ENCODE data around the gene HERC2.
"Not testable (repeated sequence)": the region's sequence is repeated elsewhere in the genome, so short reads cannot be mapped to it uniquely, and the experiment has no call there.

HERC2 gene

GRCh38 chr15:28322129-28322588 lies at the start of gene HERC2:
Gene HERC2 (minus strand): TSS chr15:28322179. CDS start chr15:28321433, 746 bp downstream.
- DNase-seq (ENCODE audit: low read depth in 2 of 2) = not testable (repeated sequence)

- DNase-seq (ENCODE audit: low read depth in 2 of 2) = not testable (repeated sequence)
Measured at GRCh38 chr15:28365502-28365901, 43.5 kb upstream of the HERC2 start.

- not testable (repeated sequence) for DNase-seq (ENCODE audit: low read depth in 2 of 2)
Measured at GRCh38 chr15:28357984-28358383, 36.0 kb upstream of the HERC2 start, which contains the start of gene GOLGA6L24. Gene GOLGA6L24 (minus strand): TSS chr15:28358084. CDS start chr15:28358023, 61 bp downstream.

GRCh38 chr15:28321358-28322078 lies 461 bp downstream of the HERC2 start:
- not testable (repeated sequence) for DNase-seq (ENCODE audit: low read depth in 2 of 2)

- not testable (repeated sequence) for DNase-seq (ENCODE audit: low read depth in 2 of 2)
Measured at GRCh38 chr15:28319725-28320124, 2.3 kb downstream of the HERC2 start.

GRCh38 chr15:28318828-28319227 lies 3.2 kb downstream of the HERC2 start:
- DNase-seq (ENCODE audit: low read depth in 2 of 2) = not testable (repeated sequence)

GRCh38 chr15:28318122-28318521 lies 3.9 kb downstream of the HERC2 start:
- DNase-seq (ENCODE audit: low read depth in 2 of 2) = not testable (repeated sequence)

GRCh38 chr15:28316958-28317357 lies 5.0 kb downstream of the HERC2 start:
- DNase-seq (ENCODE audit: low read depth in 2 of 2) = not testable (repeated sequence)

GRCh38 chr15:28310454-28310853 lies 11.5 kb downstream of the HERC2 start:
- not testable (repeated sequence) for DNase-seq (ENCODE audit: low read depth in 2 of 2)

- DNase-seq (ENCODE audit: low read depth in 2 of 2) = not testable (repeated sequence)
Measured at GRCh38 chr15:28308718-28309117, 13.3 kb downstream of the HERC2 start.

- DNase-seq (ENCODE audit: low read depth in 2 of 2) = not testable (repeated sequence)
Measured at GRCh38 chr15:28305700-28306099, 16.3 kb downstream of the HERC2 start.

- not testable (repeated sequence) for DNase-seq (ENCODE audit: low read depth in 2 of 2)
Measured at GRCh38 chr15:28297434-28297833, 24.5 kb downstream of the HERC2 start.

GRCh38 chr15:28296814-28297213 lies 25.2 kb downstream of the HERC2 start:
- not testable (repeated sequence) for DNase-seq (ENCODE audit: low read depth in 2 of 2)

- not testable (repeated sequence) for DNase-seq (ENCODE audit: low read depth in 2 of 2)
Measured at GRCh38 chr15:28295009-28295563, 26.9 kb downstream of the HERC2 start.

- DNase-seq (ENCODE audit: low read depth in 2 of 2) = not testable (repeated sequence)
Measured at GRCh38 chr15:28294560-28294959, 27.4 kb downstream of the HERC2 start.

- no peak for DNase-seq (ENCODE audit: low read depth in 2 of 2)
Measured at GRCh38 chr15:28289694-28290463, 32.1 kb downstream of the HERC2 start.

- DNase-seq (ENCODE audit: low read depth in 2 of 2) = not testable (repeated sequence)
Measured at GRCh38 chr15:28288830-28289693, 32.9 kb downstream of the HERC2 start.

- not testable (repeated sequence) for DNase-seq (ENCODE audit: low read depth in 2 of 2)
Measured at GRCh38 chr15:28286659-28287058, 35.3 kb downstream of the HERC2 start.

- DNase-seq (ENCODE audit: low read depth in 2 of 2) = no peak
Measured at GRCh38 chr15:28286031-28286430, 35.9 kb downstream of the HERC2 start.

GRCh38 chr15:28281876-28282275 lies 40.1 kb downstream of the HERC2 start:
- no peak for DNase-seq (ENCODE audit: low read depth in 2 of 2)

GRCh38 chr15:28274635-28275034 lies 47.3 kb downstream of the HERC2 start:
- no peak for DNase-seq (ENCODE audit: low read depth in 2 of 2)

All from activated CD4-positive, alpha-beta T cell treated with anti-CD3 and anti-CD28 coated beads for 24 hours (primary cell).